GM19324 (cell line): ENCODE data around the gene ZNRD2.
A peak's percentile ranks its signal among the peaks of the same experiment; 100 is the strongest.

Experiments
- ATAC-seq: cut with Tn5 transposase; IDR thresholded peaks from one replicate; pipeline ENCODE4 v1.9.1; 2021; ENCODE audit warnings: mild to moderate bottlenecking, moderate library complexity; ENCODE audit not compliant: unreplicated experiment, low FRiP score

Gene ZNRD2

DNA sequence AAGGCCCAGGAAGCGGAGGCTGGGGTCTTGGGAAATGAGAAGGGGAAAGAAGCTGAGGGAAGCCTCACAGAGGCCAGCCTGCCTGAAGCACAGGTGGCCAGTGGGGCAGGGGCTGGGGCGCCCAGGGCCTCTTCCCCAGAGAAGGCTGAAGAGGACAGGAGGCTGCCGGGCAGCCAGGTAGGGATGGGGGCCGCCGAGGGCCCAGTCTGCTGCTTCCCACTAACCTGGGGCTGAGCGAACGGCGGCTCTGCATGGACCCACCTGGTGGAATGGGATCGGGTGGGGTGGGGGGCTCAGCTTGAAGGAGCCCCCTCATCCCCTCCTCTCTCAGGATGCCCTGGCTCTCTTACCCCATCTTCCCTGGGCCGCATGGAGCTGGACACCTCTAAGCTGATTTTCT, 13.3 kb downstream of the ZNRD2 start:
- no peak for ATAC-seq

DNA sequence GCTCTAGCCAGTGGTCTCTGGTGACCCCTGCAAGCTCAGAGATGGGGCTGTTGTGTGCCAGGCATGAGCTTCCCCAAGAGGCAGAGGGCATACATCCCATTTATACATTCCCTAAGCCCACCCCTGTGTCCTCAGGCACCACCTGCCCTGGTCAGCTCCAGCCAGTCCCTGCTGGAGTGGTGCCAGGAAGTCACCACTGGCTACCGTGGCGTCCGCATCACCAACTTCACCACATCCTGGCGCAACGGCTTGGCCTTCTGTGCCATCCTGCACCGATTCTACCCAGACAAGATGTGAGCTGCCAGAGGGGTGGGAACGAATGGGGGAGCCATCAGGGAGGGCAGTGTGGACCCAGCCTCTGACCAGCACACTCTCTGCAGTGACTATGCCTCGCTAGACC, 13.8 kb downstream of the ZNRD2 start:
- ATAC-seq = no peak

DNA sequence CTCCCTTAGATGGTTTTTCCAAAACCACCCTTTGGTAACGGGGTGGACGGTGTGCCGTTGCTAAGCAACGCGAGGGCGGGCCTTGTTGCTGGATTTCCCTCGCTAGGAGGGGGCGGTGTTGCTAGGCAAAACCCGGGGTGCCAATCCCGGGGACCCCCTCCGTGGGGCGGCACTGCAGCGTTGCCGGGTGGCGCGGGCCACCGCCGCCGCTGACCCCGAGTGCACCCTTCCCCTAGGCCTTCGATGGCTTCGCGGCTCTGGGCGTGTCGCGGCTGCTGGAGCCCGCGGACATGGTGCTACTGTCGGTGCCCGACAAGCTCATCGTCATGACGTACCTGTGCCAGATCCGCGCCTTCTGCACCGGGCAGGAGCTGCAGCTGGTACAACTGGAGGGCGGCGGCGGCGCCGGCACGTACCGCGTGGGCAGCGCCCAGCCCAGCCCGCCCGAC, 14.5 kb downstream of the ZNRD2 start:
- ATAC-seq = no peak

DNA sequence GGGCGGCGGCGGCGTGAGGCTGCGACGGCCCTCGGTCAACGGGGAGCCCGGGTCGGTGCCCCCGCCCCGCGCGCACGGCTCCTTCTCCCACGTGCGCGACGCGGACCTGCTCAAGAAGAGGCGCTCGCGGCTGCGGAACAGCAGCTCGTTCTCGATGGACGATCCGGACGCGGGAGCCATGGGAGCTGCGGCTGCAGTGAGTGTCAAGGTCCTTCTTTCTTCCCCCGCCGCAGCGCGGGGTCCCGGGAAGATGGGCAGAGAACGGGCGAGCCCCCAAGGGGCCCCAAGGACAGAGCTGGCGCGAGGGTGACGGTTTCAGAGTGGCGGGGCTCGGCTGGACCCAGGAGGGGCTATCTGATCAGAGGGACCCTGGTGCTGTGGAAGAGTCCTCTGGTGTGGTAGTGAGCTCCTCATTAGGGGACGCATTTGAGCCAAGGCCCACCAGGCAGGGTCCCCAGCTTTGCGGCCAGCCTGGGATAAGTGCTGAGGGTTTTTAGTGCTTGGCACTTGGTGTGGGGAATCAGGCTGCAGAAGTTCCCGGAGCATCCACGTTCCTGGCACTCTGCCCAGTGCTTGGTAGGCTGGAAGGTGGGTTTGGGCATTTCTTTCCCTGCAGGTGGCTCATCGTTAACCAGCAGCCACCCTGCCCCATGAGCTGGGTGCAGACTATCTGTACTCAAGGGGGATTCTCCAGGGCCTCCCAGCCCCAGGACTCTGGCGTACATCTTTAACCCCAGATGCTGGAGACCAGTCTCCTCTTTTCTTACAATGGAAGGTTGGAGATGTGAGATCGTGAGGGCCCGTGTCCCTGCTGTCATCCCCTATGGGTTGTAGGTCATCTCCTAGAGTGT, 15.3 kb downstream of the ZNRD2 start:
- no peak for ATAC-seq

DNA sequence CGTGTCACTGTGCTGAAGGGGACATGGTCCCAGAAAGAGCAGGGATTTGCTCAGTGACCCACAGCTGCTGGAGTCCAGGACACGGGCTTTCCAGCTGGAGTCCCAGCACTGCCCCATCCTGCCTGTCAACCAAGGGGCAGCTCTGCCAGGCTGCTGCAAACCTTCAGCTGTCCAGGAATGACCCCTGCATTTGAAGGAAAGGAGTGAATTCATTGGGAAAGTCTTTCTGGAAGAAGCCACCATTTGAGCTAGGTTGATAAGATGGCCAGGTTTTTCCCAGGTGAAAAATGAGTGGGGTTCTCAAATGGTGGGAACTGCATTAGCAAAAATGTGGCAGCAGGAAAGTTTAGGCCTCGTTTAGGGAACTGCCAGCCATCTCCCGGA, 16.0 kb downstream of the ZNRD2 start:
- ATAC-seq = no peak

DNA sequence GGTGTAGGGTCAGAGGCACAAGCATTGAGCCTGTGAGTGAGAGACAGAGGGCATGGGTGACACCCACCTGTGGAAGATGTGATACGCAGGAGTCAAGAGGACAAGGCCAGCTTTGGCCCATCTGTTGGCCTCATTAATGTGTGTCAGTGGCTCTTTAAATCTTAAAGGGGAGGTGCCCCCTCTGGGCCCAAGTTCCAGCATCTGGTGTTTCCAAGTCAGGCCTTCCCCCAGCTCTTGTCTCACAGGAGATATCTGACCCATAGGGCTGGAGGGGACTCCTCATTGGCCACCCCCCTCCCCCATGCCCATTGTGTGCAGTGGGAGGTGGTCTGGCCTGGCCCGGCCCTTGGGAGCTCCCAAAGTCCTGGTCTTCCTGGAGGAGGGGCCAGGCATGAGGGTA, 16.4 kb downstream of the ZNRD2 start:
- ATAC-seq = no peak

DNA sequence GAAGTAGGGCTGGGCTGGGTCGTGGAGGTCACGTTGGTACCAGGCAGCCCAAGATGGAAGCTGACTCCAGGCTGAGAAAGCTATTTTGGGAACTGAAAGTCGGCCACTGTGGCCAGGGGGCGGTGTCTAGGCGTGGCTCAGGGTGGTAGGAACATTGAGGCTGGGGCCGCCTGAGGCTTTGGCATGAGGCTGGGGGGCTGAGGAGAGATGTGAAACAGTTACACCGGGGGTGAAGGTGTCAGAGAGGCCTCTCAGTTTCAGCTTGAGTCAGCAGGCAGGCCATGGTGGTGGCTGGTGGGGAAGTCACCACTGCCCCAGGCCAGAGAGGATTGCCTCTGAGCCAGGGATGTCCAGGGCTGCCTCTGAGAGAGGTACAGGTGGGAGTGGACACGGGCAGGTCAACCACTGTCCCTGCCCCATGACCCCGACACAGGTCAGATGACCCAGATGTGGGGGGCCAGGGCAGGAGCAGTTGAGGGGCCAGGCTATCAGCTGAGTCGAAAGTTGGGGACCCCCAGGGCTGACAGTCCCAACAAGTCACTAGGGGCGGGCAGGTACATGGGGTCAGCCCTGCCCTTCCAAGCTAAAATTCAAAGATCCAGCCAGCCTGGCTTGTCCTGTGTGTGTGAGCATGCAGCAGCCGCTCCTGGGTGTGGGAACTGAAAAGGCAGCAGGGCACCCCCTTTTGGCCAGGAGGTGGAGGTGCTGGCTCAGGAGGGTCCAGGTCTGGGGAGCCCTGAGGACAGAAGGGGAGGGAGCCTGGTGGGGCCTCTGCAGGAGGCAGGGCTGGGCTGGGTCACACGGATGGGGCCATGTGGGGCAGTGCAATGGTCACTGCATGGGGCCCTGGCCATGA, 18.1 kb downstream of the ZNRD2 start:
- ATAC-seq = peak; percentile 72

DNA sequence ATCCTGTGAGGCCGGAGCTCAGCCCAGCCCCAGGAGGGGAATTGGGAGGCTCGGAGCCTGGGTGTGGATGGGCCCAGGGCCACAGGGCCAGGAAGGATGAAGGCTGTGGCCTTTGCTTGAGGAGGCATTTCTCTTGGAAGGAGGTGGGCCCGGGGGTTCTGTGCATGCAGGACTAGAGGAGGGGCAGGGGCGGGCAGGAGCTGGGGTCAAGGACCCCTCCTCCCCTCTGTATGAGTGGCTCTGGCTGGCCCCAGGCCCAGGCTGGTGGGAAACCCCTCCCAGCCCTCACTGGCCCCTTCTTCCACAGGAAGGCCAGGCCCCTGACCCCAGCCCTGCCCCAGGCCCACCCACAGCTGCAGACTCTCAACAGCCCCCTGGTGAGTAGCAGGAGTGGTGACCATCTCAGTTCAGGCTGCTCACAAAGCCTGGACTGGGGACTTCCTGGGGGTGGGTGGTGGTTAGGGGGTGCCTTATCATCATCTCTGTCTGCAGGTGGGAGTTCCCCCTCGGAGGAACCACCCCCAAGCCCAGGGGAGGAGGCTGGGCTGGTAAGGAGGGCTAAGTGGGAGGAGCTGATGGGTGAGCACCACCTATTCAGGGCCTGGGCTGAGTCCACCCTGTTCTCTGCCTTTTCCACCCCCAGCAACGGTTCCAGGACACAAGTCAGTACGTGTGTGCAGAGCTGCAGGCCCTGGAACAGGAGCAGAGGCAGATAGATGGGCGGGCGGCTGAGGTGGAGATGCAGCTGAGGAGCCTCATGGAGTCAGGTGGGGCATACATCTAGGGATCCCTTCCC, 19.4 kb downstream of the ZNRD2 start:
- ATAC-seq = no peak

DNA sequence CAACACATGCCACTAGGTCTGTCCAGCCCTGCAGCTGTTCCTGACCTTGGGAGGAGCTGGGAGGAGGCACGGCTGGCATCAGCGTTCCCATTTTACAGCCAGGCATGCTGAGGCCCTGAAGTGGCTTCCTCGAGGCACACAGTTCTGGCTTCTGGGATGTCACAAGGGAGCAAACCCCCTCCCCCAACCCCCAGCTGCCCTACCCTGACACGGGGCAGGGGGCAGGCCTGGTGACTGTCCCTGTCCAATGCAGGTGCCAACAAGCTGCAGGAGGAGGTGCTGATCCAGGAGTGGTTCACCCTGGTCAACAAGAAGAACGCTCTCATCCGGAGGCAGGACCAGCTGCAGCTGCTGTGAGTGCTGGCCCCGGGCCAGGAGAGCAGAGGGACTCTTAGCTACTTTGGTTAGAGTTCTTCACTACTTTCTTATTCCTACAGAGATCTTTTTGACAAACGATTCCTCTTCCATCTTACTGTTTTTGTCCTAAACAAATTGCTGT, 20.0 kb downstream of the ZNRD2 start:
- ATAC-seq = no peak

DNA sequence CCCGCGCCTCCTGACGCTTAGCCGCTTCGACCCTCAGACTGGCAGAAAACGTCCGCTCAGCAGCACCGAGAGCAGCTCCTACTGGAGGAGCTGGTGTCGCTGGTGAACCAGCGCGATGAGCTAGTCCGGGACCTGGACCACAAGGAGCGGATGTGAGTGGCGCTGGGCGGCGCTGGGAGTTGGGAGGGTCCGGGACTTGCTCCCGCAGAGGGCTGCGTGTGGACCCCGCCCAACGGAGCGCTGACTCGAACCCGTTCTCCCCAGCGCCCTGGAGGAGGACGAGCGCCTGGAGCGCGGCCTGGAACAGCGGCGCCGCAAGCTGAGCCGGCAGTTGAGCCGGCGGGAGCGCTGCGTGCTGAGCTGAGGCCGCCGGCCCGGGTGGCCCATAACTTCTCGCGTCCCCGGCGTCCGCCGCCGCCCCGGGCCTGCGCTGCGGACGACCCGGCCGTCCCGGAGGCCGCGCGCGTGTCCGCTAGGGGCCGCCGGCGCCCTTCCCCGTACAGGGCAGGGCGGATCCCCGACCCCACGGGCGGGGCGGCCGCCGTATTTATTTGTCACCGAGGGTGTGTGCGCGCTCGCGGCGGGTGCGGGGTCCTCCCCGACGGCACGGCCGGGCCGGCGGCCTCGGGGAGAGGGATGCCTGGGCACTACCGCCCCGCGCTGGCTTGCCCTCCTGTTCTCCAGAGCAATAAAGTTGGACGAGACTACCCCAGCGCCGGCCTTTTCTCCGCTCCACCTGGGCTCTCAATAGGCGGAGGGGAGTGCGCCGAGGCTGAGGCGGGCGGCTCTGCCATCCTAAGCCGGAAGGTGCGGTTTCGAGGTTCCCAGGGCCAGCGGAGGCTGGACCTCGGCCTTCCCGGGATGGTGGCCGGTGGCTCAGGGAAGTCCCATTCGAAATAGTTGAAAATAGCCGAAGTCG, 21.9 kb downstream of the ZNRD2 start:
- ATAC-seq = no peak

DNA sequence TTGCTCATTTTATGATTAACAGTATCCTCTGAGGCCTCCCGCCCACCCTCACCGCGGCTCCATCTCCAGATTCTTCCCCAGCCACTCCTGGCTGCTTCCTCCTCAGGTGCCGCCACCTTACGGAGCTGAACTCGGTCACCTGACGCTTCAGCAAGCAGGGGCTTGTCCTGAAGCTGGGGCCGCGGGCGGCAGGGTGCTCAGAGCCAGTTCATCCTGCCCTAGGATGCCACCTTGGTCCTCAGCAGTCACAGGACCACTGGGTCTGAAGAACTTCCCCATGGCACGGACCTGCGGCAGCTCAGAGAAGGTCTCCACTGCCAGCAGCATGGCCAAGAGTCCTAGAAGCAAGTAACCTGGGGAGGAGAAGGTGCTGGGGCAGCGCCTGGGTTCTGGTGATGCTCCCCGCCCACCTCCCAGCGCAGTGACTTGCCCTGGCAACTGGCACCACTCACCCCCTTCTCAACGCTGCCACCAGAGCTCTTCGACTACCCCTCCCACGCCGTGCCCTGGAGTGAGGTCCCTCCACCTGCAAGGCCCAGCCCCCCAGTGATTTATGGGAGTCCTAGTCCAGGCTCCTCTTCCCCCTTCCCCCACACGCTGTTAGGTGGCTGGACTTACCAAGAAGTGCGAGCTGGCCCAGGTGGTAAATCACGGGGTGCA, 22.7 kb downstream of the ZNRD2 start:
- ATAC-seq = no peak

DNA sequence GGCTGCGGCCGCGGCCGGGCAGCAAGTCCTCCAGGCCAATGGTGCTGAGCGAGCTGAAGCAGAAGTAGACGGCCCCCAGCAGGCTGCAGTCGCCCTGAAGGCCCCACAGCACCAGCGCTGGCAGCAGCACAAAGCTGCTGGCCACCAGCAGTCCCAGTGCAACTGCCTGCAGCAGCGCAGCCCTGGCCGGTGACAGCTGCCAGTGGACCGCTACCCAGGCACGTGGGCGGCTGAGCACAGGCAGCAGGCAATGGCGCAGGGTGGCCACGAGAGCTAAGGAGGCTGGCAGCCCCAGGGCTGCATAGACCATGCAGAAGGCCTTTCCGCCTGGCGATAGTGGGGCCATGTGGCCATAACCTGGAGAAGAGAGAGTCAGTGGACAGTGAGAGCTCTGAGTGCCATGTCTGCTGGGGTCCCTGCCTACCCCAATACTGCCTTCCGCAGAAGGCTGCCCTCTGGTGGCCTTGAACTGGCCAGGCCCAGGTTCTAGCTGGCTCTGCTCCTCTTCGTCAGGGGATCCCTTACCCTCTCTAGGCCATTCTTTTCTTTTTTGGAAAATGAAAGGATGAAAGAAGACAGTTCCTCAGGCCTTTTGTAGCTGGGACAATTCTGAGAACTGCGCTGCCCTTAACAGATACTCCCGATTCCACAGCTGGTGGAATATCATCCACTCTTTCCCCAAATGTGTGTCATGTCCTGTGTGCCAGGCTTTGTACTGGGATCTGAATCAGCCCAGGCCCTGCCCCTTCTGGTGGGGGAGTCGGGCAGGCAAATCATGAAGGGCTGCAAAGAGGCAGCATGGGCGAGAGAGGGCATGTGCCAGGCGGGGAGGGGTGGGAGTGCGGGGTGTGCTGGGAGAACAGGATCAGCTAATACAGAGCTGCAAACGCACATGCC, 23.5 kb downstream of the ZNRD2 start:
- ATAC-seq = no peak

DNA sequence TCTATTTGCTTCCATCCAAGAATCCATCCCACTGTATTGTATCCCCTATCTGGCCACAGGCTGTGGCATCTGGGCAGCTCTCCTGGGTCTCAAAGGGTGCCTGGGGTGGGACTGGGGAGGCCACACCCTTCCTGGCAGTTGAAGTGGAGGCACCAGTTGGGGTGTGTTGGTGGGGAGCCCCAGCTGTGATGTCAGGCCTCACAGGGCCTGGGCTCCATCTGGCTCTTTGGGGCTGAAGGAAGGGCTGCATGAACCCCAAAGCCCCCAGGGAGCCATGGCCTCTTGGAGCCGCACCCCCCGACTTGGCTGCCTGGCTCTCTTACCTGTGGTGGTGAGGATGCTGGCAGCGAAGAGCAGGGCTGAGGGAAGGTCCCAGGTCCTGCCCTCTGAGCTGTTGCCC, 24.9 kb downstream of the ZNRD2 start:
- ATAC-seq = no peak

DNA sequence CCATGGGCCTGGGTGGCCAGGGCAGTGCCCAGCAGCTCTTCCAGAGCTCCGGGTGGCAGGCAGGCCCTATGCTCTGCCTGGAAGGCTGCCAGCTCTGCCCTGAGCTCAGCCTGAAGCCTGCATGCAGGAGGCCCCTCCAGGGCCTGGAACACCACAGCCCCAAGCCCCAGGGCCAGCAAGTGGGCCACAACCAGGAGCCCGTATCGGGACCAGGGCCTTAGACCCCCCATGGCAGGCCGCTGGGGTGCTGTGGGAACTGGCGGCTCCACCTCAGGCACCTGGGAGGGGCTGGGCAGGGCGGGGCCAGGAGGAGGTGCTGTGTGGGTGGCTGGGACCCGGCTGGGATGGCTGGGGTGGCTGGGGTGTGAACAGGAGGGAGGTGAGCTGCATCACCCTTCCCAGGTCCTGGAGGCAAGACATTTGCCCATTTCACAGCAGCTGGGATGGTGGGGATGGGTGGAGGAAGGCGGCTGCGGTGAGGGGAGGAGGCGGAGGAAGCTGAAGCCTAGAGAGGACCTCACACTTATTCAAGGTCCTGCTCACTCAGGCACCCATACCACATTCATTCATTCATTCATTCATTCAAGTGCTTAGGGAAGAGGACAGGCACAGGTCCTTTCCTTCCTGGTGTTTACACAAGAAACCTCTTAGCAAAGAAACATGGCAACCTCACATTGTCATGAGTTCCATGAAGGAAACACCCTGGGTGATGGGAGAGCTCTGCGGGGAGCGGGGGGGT, 25.4 kb downstream of the ZNRD2 start, which contains the start of gene KCNK7:
TSS of gene KCNK7 (minus strand) at position 258 of the 739 bp plus-strand sequence. CDS start at position 230, 28 bp downstream.
- no peak for ATAC-seq

DNA sequence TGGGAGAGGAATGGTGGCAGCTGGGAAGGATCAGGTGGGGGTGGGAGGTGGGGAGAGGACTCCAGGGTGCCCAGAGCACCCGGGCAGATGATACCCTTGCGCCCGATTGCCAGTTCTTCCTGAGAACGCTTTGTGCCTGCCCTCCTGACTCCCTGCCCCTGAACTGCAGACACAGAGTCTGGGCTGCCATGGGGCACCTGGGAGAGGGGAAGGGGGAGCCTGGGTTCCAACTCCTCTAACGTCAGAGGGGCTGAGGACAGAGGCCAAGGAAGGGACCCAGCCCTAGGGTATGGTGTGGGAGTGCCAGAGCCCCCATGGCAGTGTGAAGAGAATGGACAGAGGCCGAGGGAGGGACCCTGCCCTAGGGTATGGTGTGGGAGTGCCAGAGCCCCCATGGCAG, 26.2 kb downstream of the ZNRD2 start:
- no peak for ATAC-seq

DNA sequence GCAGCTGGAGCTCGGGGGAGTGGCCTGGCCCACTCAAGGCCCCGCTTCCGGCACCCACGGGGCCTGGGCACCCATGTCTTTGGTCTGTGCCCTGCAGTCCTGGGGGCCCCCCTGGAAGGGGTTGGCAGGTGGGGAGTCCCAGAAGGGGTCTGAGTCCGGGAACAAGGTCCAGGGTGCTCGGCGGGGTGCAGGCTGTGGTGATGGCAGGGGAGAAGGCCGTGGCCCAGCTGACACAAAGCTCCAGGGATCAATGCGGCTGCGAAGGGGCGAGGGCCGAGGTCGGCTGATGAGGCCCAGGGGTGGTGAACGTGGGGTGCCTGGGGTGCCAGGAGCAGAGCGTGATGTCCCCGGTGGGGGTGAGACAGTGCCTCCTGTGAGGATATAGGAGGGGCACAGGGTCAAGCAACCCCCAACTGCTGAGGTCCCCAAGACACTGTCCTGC, 28.0 kb downstream of the ZNRD2 start:
- ATAC-seq = no peak

DNA sequence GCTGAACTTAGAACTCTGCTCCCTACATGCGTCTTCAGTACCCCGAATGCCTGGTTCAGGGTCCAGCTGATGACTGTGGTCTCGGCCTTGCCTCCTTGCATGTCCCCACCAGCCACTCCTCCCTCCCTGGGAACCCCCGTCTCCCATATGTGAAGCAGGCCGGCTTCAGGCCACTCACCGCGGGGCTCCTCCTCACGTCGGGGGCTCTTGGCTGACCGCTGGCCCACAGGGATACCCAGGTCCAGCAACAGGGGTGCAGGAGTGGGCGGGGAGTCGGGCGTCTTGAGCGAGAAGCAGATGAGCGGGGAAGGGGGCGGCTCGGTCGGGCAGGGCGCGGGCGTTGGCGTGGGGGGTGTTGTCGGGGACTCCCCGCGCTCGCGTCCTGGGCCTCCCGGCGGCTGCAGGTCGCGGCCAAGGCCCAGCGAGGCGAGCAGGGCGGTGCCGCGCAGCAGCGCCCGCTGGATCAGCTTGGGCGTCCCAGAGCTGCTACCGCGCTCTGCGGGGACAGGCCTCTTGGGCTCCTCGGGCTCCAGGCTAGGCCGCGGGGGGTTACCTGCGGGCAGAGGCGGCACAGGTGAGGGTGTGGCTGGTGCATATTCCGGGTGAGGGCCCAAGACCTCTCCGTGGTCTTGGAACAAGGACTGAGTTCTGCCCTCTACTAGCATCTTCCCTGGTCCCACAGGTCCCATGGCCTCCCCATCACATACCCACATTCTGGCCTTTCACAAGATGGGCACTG, 29.1 kb downstream of the ZNRD2 start:
- no peak for ATAC-seq
